Stromal cell of bone marrow (primary cell): Measurements from ENCODE around the gene KLHL15.
A peak's percentile ranks its signal among the peaks of the same experiment; 100 is the strongest.
"Not testable (repeated sequence)": the region's sequence is repeated elsewhere in the genome, so short reads cannot be mapped to it uniquely, and the experiment has no call there.

Experiments used
- DNase-seq: peaks from one replicate; pipeline ENCODE4 v3.0.0-alpha.2; 2012; ENCODE audit warnings: low read depth

The KLHL15 gene, protein sequence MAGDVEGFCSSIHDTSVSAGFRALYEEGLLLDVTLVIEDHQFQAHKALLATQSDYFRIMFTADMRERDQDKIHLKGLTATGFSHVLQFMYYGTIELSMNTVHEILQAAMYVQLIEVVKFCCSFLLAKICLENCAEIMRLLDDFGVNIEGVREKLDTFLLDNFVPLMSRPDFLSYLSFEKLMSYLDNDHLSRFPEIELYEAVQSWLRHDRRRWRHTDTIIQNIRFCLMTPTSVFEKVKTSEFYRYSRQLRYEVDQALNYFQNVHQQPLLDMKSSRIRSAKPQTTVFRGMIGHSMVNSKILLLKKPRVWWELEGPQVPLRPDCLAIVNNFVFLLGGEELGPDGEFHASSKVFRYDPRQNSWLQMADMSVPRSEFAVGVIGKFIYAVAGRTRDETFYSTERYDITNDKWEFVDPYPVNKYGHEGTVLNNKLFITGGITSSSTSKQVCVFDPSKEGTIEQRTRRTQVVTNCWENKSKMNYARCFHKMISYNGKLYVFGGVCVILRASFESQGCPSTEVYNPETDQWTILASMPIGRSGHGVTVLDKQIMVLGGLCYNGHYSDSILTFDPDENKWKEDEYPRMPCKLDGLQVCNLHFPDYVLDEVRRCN

DNA sequence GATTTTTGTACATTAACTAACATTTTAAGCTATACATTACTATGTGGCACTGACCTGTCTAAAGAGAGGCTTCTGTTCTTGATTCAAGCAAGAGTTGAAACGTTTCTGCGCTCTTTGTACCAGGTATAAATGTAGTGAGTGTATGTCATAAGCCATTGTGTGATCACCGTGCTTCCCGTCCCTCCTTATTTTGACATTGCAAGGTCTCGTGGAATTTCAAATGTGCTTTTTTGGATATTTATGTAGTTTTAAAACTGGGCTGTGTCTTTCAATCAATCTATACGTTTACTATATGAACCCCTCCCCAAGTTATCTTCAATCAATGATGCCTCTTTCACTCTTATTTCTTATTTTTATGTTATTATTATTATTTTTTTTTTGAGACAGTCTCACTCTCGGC lies at the start of gene KLHL15:
TSS of gene KLHL15 (minus strand) at position 101 of the 400 bp plus-strand sequence. CDS start 20,493 bp downstream, outside the sequence.
- no peak for DNase-seq

DNA sequence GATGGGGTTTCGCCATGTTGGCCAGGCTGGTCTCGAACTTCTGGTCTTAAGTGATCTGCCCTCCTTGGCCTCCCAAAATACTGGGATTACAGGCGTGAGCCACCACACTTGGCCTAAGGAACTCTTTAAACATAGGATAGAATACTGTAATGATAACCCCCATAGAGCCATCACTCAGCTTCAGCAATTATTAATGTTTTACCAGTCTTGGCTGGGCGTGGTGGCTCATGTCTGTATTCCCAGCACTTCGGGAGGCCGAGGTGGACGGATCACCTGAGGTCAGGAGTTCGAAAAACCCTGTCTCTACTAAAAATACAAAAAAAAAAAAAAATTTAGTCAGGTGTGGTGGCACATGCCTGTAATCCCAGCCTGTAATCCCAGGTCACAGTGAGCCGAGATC lies 42.9 kb upstream of the KLHL15 start:
- DNase-seq: no peak

DNA sequence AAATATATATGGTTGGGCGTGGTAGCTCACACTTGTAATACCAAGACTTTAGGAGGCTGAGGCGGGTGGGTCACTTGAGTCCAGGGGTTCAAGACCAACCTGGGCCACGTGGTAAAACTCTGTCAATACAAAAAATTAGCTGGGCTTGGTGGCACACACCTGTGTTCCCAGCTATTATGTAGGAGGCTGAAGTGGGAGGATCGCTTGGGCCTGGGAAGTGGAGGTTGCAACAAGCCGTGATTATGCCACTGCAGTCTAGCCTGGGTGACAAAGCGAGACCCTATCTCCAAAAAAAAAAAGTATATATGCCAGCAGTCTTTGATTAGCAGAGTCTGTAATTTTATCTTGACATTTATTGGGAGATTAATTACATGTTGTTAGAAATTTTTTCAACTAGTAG lies 36.5 kb upstream of the KLHL15 start:
- no peak for DNase-seq

DNA sequence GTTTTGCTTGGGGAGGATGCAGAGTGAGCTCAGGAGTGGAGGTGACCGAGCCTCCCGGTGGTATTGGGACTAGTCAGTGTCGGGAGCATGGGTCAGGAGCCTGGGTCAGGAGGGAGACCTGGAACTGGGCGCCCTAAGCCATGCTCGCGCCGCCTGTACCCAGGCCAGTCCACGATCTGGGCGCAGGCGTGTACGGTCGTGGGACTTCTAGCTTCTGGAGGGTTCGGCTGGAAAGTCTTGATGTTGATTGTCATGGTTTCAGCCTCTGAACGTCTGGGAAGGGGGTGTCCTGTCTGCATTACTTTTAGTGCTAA lies 28.0 kb upstream of the KLHL15 start:
- DNase-seq: no peak

DNA sequence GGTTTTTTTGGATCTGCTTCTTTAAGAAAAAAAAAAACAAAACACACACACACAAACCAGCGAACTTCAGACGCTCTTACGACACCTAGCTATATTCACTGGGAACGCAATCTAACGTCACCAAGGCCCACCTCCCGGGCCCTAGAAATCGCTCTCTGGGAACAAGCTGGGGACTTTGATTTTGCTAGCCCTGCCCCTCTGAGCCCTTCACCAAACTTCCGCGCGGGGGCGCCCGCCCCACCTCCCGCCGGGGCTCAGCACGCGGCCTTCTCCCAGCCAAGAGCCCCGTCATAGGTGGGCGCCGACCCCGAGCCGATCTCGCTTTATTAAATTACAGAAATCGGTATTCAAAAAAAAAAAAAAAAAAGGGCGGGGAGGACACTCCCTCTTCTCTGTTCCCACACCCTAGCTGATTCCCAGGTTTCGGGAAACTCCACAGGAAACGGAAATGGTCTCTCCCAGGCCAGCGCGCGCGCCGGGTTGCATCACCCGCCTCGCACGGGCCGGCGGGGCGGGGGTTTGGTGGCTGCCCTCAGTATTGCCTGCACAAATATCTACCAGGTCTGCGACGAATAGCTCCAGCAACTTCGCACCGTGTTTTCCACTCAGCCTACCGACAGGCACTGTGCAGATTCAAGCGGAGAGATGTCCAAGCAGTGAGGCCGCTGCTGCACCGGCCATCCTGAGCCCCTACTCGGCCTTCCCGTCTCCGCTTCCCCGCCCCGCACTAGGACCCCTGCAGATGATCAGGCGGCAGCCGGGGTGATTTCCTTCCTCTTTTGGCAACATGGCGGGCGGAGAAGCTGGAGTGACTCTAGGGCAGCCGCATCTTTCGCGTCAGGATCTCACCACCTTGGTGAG lies 27.4 kb upstream of the KLHL15 start, which contains the start of gene EIF2S3:
TSS of gene EIF2S3 (plus strand) at position 775 of the 861 bp plus-strand sequence. CDS start at position 788, 13 bp downstream.
- peak; percentile 92 for DNase-seq

DNA sequence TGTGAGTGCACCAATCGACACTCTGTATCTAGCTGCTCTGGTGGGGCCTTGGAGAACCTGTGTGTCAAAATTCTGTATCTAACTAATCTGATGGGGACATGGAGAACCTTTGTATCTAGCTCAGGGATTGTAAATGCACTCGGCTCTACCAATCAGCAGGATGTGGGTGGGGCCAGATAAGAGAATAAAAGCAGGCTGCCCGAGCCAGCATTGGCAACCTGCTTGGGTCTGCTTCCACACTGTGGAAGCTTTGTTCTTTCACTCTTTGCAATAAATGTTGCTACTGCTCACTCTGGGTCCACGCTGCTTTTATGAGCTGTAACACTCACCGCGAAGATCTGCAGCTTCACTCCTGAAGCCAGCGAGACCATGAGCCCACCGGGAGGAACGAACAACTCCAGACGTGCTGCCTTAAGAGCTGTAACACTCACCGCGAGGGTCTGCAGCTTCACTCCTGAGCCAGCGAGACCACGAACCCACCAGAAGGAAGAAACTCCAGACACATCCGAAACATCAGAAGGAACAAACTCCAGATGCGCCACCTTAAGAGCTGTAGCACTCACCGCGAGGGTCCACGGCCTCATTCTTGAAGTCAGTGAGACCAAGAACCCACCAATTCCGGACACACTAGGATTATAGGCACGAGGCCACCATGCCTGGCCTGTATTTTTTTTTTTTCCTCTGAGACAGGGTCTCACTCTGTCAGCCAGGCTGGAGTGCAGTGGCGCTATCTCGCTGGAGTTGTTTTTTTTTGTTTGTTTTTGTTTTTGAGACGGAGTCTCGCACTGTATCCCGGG lies 23.7 kb upstream of the KLHL15 start:
- not testable (repeated sequence) for DNase-seq

DNA sequence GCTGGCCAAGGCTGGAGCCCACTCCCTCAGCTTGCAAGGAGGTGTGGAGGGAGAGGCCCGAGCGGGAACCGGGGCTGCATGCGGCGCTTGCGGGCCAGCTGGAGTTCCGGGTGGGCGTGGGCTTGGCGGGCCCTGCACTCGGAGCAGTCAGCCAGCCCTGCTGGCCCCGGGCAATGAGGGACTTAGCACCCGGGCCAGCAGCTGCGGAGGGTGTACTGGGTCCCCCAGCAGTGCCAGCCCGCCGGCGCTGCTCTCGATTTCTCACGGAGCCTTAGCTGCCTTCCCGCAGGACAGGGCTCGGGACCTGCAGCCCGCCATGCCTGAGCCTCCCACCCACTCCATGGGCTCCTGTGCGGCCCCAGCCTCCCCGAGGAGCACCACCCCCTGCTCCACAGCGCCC lies 22.7 kb upstream of the KLHL15 start:
- not testable (repeated sequence) for DNase-seq

DNA sequence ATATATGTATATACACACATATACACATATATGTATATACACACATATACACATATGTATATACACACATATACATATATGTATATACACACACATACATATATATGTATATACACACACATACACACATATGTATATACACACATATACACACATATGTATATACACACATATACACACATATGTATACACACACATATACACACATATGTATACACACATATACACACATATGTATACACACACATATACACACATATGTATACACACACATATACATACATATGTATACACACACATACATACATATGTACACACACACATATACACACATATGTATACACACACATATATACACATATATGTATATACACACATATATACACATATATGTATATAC lies 19.1 kb upstream of the KLHL15 start:
- not testable (repeated sequence) for DNase-seq

DNA sequence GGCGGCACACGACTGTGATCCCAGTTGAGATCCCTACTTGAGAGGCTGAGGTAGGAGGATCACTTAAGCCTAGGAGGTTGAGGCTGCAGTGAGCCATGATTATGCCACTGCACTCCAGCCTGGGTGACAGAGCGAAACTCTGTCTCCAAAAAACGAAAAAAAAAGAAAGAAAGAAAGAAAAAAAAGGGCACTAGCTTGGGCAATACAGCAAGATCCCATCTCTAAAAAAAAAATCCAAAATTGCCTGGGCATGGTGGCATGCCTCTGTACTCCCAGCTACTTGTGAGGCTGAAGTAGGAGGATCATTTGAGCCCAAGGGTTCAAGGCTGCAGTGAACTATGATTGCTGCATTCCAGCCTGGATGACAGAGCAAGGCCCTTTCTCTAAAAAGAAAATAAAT lies 10.7 kb upstream of the KLHL15 start:
- no peak for DNase-seq

DNA sequence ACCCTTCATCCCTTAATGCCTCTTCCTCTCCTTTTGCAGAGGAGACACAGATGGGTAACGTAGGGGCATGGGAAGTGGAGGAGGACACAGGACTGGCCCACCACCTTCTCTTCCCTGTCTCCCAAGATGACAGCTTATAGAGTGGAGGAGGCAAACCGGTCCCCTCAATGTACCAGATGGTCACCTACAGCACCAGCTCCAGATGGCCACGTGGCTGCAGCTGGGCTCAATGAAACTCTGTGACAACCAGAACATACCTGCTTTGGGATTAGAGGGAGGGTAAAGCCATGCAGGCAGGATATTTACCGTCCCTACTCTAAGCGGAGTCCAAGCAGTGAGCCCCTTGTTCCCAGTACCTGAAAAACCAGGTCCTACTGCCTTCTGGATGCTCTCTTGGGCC lies 7.5 kb upstream of the KLHL15 start:
- no peak for DNase-seq

DNA sequence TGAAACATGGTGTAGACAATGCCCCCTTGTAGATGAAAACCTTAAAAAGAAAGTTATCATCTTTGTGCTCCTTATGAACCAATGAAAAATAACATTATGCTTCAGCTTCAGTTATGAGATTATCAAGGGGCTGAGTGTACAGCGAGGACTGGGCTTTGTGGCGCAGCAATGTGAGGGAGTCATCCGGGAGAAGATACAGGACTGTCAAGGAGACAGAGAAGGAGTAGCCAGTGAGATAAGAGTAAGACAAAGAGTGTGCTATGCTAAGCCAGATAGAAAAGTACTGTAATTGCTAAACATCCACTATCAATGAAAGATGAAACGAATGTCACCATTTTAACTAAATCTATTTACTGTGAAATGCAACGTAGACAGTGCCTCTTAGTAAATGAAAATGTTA lies 3.6 kb upstream of the KLHL15 start:
- DNase-seq: no peak

DNA sequence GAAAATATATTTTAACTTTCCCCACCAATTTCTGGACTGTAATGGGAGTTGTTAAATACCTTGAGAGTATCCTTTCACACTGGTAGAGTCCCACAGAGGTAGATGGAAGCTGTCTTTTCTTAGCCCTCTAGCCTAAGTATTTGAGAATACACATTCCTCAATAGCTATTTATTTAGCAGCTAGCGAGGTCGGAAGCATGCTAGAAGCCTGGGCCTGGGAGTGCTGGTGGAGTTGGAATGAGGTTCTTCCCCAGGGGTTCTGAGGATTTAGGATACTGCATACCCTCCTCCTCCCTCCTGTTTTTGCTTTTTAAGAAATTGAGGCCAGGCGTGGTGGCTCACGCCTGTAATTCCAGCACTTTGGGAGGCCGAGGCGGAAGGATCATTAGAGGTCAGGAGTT lies 999 bp upstream of the KLHL15 start:
- no peak for DNase-seq

DNA sequence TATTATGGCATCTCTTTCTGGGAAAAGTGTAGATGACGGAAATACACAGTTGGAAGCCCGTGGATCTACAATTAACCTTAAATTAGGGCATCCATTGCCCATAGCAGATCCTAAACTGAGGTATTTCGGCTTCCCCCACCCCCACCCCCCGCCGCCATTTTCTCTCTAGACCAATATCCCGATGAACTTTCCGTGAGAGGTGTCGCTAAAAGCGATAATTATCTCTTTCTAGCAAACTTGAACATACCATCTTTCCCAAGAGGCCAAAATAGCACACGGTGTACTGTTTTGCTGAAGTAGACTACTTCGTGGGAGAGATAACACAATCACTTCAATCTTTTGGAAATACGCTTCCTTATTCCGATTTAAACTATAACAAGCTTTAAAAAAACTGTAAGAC lies 554 bp downstream of the KLHL15 start:
- DNase-seq: no peak

DNA sequence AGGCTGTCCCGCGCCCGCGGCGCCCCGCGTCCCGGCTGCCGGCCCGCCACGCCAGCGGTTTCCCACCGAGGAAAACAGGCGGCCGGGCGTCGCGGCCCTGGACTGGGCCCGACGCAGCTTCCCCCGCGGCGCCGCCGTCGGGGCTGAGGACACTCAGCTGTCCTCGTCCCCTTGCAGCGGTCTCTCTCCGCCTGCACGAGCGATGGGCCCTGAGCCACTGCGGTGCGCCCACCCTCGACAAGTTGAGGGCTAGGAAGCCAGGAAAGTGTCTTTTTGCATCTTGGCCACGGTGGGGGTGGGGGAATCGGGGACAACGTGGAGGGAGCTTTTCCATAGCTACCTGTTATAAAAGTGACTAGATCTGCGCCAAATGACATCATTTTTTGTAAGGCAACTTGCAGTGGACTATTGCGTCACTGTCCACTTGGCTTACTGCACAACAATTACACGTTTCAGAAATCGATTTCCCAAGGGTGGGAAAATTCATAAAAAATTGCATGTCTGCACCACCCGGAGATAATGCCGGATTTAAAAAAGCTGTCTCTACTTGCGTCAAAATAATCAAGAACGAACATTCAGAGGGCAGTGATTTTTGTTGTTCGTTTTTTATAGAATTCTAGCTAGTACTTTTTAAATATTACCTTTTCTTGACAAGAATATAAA lies 1.1 kb downstream of the KLHL15 start:
- DNase-seq: peak; percentile 46

DNA sequence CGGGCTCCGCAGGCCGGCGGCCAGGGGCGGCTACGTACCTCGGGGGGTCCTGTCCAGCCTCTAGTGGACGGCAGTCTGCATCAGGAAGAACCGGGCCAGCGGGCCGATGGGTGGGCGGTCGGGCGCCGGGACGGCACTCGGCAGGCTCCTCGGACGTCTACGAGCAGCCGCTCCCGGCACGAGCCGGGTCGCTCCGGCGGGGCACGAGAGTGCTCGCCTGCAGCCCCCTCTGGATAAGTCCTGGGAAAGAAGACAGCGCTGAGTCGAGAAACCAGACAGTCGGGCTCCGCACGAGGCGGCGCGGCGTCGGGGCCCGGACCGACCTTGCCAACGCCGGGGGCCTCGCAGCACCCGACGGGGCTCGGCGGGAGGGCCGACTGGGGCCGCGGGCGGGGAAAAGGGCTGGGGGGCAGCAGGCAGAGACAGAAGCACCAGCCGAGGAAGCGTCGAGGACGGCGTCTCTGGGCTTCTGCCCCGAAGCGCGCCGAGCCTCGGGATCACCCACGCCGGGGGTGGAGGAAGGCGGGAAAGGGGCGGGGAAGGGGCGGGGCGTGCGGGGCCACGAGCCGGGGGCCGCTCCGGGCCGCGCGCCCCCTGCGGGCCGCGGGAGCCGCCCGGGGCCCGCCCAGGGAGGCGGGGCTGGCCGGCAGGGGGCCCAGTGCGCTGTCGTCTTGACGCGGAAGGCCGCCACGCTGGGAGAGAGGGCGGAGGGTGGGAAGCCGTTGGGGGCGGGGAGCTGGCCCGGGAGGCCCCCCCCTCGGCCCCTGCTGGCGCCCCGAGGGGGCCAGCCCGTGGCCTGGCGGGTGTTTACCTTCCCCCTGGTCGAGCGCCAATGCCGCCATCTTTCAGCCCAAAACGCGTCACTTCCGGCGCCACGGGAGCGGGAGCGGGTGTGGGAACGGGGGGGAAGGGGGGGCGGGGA lies 1.9 kb downstream of the KLHL15 start:
- DNase-seq: peak; percentile 78

DNA sequence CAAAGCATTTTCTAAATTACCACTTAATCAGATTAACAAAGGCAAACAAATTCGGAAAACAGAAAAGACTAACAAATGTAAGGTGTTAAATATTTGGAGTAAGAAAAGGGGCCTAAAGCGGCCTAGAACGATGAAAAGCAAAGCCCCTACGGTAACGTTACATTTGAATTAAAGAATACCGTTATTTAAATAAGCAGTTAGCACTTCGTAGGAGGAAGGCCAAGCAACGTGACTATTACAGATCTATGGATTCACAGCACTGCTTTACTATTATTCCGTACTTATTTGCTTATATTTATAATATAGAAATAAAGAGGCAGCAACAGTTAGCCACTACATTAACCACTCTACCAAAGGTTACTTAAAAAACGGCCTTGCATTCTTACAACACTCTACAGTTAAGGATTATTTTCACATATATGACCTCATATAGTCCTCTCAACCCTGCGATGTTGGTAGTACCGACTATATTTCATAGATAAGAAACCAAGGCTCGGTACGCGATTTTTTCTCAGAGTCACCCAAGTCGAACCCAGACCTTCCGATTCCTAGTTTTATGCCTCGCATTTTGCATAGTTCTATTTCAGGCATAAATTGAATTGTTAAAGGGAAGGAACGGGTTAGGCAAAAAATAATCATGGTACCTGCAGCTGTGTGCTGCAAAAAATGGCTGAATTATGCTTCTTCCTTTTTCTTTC lies 2.9 kb downstream of the KLHL15 start:
- no peak for DNase-seq

DNA sequence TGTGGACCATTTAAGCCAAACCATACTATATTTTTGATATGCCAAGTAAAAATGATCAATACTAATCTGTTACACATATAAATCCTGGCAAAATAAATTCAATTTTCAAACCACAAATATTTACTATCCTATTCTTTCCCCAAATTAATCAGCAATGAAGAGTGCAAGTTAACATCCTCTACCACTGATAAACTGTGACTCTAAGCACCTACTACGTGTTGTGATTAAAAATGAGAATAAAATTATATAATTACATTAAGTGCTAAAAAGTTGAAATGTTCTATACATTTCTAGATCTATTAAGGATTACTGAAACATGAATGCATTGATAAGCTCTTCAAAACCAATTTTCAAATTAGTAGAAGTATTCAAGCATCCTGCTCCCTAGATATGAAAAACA lies 3.4 kb downstream of the KLHL15 start:
- no peak for DNase-seq

DNA sequence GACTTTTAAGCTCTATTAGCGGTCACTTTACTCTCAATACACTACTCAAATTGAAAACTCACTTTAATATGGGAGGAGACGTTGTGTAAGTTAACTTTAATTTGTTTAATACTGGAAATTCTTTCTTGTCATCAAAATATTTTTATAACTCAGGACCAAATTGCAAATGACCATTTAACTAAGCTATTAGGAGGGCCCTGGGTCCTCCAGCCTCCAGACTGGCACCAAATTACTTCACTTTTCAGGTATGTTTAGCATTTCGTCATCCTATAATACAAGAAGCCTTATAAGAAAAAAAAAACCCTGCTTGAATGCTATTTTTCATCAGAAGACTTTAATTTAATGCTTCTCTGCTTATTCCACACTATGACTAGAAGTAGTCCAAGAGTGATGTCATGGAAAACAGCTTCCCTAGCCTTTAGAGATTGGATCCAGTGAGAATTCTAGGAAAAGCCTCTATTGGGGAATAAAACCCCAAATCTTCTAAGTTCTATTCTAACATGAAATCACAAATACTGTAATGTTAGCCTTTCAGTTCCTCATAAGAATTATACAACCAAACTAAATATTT lies 6.6 kb downstream of the KLHL15 start:
- DNase-seq: no peak

DNA sequence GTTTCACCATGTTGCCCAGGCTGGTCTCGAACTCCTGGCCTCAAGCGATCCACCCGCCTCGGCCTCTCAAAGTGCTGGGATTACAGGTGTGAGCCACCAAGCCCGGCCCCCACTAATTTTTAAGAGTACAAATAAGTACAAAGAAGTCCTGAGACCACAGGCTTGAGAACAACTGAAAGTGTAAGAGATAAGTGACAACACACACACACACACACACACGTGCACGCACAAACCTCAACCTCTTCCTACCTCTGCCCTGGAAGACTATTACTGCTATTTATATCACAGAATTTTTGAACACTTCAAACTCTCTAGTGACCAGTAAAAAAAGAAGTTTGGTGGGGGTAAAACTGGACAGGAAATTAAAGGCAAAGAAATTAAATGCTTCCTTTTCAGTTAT lies 7.5 kb downstream of the KLHL15 start:
- DNase-seq: no peak
